GM18861 (cell line): ENCODE results near the gene KIAA0930.
"Not testable (repeated sequence)": the region's sequence is repeated elsewhere in the genome, so short reads cannot be mapped to it uniquely, and the experiment has no call there.

Experiments
- ATAC-seq: cut with Tn5 transposase; IDR thresholded peaks from one replicate; pipeline ENCODE4 v1.9.1; 2021; ENCODE audit not compliant: unreplicated experiment

Gene KIAA0930

GRCh38 chr22:45204819-45205218 lies 35.9 kb downstream of the KIAA0930 start:
- ATAC-seq = no peak

DNA sequence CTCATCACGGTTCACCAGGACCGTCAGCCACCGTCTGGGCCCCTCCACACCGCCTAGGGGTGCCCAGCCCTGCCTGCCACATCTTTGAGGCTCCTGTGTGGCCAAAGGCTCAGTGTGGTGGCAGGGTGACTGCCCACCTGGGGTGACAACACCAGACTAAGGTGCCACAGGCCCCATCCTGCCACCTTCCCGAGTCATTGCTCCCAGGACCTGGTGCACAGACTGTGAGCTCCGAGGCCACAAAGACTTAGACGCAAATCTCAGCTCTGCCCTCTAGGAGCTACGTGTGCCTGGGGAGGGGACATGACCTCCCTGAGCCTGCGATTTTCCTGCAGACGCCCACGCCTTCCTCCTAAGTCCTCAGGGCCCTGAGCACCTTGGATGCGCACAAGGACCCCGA lies 36.5 kb downstream of the KIAA0930 start:
- ATAC-seq = no peak

DNA sequence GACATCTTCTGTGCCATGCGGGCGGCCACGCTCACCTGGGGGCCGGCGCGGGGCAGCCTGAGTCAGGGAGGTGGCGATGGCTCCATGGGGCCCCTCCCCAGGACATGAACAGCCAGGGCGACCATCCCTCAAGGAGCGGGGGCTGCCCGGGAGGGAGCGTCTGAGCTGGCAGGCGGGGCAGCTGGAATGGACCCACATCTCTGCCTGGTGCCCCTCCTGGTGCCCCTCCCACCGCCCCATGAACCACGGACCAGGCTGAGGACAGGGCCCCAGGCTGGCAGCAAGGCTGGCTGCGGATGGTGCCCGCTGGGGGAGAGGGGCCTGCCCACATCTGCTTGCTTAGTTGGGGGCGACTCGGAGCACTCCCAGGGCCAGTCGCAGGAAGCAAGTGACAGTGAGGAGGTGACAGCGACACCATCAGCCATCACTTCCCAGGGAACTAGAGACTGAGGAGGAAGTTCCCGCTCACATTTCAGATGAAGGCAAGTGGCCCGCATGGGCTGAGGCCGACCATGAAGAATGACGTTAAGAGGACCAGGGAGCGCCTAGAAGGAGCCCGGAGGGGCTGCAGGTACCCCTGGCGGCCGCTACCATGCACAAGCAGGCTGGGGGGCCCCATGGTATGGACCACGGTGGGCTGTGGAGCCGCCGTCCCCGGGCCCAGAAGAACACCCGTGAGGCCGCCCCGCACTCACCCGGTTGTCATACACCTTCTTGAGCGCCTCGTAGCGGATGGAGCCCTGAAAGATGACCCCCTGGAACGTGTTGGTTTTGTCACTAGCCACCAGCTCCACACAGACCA lies 37.3 kb downstream of the KIAA0930 start:
- no peak for ATAC-seq

GRCh38 chr22:45202333-45203149 lies 38.2 kb downstream of the KIAA0930 start:
- no peak for ATAC-seq

- no peak for ATAC-seq
Measured at GRCh38 chr22:45201678-45202332, 38.9 kb downstream of the KIAA0930 start.

GRCh38 chr22:45200860-45201511 lies 39.7 kb downstream of the KIAA0930 start:
- ATAC-seq = no peak

DNA sequence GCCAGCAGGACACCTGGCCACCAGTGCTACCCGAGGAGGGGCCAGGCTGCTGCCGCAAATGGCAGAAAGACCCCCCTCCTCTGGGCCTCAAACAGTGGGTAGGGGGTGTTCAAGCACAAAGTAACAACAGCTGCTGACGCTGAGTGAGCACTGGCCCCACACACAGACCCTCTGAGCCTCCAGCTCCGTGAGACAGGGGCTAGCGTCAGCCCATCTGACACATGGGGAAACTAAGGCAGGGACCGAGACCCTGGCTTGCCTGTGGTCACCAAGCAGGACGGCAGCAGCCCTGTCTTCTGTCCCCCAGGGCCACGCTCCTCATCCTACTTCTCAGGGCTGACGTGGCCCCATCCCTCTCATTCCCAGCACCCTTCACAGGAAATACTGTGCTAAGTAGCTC lies 40.5 kb downstream of the KIAA0930 start:
- ATAC-seq = no peak

DNA sequence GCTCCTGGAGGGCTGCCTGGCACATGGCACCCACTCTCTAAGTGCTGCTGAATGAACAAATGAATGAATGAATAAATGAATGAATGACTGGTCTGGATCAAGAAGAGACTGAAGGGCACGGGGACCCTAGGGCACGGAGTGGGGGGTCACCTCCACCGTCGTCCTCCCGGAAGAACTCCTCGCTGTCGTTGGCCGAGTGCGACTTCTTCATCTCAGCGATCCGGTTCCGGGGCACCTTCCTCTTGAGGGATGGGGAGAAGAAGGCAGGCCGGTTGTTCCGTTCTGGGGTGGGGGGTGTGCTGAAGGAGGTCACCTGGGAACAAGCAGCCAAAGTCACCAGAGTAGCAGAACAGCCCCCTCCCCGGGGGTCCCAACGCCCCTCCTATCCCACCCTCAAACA lies 41.0 kb downstream of the KIAA0930 start:
- no peak for ATAC-seq

GRCh38 chr22:45198463-45198795 lies 42.3 kb downstream of the KIAA0930 start:
- ATAC-seq = no peak

DNA sequence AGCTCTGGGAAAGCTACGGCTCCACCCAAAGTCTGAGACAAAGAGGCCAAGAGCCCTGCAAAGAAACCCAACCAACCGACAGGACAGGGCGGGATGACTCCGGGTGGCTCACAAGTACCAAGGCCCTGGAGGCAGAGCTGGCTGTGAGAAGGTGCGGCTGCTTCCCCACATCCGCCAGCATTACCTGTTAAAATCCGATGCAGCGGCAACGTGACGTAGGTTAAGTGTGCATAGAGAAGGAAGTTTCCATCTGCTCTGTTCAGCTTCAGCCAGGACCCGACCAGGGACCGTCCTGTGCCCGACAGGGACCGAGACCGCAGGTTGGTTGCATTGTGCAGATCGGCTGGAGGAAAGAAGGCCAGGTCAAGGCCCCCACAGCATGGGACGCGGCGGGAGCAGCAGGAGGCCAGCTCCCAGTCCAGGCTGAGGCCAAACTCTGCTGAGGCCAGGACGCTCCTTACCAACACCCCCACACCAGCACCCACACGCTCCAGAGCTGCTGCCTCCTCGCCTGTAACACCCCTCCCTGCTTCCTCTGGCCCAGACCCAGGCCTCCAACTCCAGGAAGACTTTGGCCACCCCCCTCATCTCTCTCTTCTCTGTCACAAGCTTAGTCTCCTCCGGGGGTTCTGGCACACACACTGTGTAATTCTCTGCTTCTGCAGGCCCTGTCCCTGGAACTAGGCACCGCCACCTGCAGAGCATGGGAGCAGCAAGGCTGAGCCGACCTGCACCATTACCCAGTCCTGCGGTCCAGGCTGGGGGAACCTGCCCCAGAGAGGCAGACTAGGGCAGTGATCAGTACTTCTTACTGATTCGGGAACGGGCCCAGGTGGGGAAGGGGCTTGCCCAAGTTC lies 42.9 kb downstream of the KIAA0930 start:
- no peak for ATAC-seq

DNA sequence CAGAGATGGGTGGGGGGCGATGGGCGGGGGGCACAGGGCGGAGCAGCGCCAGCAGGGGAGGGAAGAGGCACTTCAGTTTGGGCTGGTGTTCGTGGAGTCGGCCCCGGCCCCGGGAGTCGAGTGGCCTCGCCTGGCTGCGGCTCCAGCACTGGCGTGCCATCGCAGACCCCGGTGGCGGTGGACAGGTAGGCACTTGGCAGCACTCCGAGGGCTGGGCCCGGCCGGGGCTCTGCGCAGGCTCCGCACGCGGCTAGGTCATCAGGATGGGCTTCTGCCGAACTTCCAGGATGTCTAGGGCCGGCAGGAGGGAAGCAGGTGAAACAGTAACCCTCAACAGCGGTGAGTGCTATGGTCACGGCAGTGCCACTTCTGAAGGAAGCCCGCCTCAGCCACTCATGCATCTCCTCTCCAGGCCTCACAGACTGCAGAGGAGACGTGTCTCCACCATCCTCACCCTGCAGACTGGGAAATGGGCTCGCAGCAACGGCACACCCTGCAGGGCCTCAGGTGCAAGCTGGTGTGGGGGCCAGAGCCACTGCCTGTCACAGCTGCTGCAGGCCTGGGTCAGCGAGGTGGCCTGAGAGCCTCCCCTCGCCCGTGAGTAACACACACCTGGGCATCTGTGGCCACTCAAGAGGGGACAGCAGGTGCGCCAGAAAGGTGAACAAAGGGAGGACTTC lies 43.6 kb downstream of the KIAA0930 start:
- no peak for ATAC-seq

DNA sequence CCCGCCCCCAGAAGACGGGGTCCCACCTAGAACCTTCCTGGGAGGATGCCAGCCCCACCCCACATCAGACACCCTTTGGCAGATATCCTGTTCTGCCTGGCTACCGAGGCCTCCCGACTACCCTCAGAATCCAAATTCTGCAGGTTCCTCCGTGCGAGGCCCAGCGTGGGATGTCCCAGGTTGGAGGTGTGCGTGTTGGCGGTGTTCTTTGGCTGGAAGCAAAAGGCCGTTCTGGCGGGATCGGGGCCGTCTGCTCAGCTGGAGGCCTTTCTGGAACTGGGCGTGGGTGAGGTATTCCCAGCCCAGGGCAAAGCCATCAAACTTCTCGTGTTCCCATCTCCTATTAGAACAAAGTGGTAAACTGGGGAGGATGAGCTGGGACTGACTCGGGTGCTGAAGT lies 44.4 kb downstream of the KIAA0930 start:
- no peak for ATAC-seq

DNA sequence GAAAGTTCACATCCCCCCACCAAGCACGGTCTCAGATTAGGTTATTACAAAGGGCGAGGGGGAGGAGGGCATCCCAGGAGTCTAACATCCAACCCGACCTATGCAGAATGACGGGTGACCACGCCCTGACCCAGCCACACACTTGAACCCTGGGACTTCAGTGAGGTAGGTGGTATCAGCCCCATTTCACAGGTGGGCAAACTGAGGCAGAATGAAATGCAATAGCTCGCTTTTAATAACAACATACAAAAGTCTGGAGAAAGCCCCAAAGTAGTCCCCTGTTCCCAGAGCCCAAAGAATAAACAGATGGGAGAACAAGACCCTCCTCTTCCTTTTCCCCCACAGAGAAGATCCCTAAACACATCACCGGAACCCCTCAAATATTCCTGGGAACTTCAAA lies 45.1 kb downstream of the KIAA0930 start:
- no peak for ATAC-seq

- no peak for ATAC-seq
Measured at GRCh38 chr22:45194686-45195085, 46.0 kb downstream of the KIAA0930 start.

DNA sequence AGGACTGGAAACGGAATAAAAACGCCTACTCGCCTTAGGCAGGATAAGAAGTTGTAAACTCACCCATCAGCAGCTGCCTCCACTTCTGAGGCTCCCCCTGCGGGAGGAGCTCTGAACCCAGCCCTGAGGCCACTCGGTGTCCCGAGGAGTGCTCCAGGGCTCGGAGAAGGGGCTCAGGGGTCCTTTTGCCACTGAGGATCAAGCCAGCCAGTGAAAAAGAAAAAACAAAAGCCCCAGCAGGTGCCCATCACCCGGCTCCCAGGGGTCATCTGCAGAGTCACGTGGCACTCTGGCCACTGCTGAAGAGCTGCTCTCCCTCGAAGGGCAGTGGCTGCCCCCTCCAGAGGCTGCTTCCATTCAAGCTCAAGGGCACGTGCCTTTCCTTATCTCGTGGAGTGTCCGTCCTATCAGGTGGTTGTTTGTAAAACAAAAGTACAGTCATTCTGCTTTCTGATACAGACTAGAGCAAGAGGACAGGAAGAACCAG lies 48.0 kb downstream of the KIAA0930 start:
- ATAC-seq = no peak

- not testable (repeated sequence) for ATAC-seq
Measured at GRCh38 chr22:45191746-45192145, 48.9 kb downstream of the KIAA0930 start.

DNA sequence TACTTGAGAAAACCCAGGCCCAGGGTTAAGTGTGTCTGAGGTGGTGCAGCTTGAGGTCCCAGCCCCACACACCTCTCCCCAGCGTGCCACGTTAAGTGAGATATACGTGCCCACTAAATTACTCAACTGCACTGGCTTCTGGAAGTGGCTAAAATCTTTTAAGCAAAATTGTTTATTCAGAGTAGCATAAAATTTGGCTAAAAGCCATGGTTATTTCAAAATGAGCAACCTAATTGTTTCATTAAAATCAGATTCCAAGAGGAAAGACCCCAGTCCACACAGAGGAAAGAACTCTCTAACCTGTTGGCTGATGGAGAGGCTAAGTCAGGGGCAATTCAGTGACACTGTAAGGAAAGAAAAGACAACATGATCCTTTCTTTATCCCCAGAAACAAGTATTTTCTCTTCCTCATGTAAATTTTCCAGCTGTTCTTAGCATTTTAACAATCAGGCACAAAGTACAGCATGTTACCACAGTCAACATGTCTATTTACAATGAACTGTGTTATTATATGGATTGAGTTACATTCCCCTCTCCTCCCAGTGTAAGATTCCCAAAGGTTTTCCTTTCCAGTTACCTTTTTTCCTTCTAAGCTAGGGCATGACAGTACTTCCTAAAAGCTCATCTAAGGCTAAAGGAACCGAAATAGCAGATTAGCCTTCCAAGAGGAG lies 50.4 kb downstream of the KIAA0930 start:
- ATAC-seq = no peak

DNA sequence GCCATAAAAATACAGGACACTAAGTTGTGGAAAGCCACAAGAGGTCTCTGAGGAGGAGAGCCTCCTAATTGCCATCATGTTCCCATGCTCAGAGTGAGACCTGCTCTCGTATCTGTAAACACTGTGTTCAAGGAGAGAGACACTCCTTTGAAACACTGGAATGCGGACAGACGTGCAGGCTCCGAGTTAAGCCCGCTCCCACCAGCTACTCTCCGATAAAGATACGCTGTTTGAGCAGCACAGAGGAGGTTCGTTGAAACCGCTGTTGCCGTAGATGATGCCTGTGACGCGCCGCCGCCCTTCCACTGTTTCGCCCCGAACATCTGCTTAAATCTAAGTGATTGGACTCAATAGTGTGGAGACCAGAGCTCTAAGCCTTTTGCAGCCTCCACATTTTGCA lies 51.9 kb downstream of the KIAA0930 start:
- no peak for ATAC-seq

GRCh38 chr22:45187891-45188290 lies 52.8 kb downstream of the KIAA0930 start:
- ATAC-seq = no peak
